ENCODE data around the gene KRT4.

Gene KRT4

GRCh38 chr12:52836491-52837412 lies 22.8 kb upstream of the KRT4 start:
- DNase-seq: no peak

GRCh38 chr12:52836042-52836466 lies 22.1 kb upstream of the KRT4 start:
- peak; percentile 10 for DNase-seq

- no peak for DNase-seq
Observed at GRCh38 chr12:52835271-52836041, 21.5 kb upstream of the KRT4 start.

- DNase-seq: no peak
Observed at GRCh38 chr12:52834727-52835001, 20.7 kb upstream of the KRT4 start.

- DNase-seq: no peak
Observed at GRCh38 chr12:52833922-52834726, 20.2 kb upstream of the KRT4 start, which contains the start of gene KRT79. KRT79 (minus strand) TSS chr12:52834311; CDS start chr12:52834260, 51 bp downstream.

- no peak for DNase-seq
Observed at GRCh38 chr12:52832985-52833905, 19.3 kb upstream of the KRT4 start.

- no peak for DNase-seq
Observed at GRCh38 chr12:52832451-52832850, 18.5 kb upstream of the KRT4 start.

GRCh38 chr12:52831251-52831650 lies 17.3 kb upstream of the KRT4 start:
- no peak for DNase-seq

GRCh38 chr12:52829986-52830770 lies 16.3 kb upstream of the KRT4 start:
- DNase-seq: no peak

GRCh38 chr12:52828591-52829021 lies 14.7 kb upstream of the KRT4 start:
- no peak for DNase-seq

- no peak for DNase-seq
Observed at GRCh38 chr12:52828156-52828555, 14.2 kb upstream of the KRT4 start.

GRCh38 chr12:52827499-52828090 lies 13.7 kb upstream of the KRT4 start:
- no peak for DNase-seq

- no peak for DNase-seq
Observed at GRCh38 chr12:52826611-52827498, 12.9 kb upstream of the KRT4 start.

- DNase-seq: no peak
Observed at GRCh38 chr12:52825961-52826360, 12.0 kb upstream of the KRT4 start.

GRCh38 chr12:52824741-52825410 lies 11.0 kb upstream of the KRT4 start:
- DNase-seq: no peak

GRCh38 chr12:52823761-52824450 lies 10.0 kb upstream of the KRT4 start:
- DNase-seq: no peak

- no peak for DNase-seq
Observed at GRCh38 chr12:52822771-52823510, 9.0 kb upstream of the KRT4 start.
